ENCODE data around the gene TMEM272.

DNA sequence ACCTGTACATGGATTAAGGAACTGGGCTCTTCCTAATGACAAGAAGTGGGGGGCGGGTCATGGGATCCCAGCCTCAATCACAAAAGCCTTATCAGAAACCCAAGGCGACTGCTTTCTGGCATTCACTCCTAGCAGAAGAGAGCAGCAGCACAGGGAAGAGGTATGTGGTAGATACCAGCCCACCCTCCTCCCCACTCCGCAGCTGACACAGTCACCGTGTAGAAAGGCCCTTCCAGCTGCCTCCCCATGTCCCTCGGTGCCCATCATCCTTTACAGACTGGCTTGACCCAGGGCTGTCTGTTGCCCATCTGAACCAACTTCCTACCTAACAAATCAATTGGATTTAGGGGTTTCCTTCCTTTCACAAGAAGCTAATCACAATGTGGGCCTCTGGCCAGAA lies 37.9 kb downstream of the TMEM272 start:
- TF ChIP-seq, protein P1, sequence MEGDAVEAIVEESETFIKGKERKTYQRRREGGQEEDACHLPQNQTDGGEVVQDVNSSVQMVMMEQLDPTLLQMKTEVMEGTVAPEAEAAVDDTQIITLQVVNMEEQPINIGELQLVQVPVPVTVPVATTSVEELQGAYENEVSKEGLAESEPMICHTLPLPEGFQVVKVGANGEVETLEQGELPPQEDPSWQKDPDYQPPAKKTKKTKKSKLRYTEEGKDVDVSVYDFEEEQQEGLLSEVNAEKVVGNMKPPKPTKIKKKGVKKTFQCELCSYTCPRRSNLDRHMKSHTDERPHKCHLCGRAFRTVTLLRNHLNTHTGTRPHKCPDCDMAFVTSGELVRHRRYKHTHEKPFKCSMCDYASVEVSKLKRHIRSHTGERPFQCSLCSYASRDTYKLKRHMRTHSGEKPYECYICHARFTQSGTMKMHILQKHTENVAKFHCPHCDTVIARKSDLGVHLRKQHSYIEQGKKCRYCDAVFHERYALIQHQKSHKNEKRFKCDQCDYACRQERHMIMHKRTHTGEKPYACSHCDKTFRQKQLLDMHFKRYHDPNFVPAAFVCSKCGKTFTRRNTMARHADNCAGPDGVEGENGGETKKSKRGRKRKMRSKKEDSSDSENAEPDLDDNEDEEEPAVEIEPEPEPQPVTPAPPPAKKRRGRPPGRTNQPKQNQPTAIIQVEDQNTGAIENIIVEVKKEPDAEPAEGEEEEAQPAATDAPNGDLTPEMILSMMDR (IDR thresholded peaks at IDR 0.05): no peak
- no peak for TF ChIP-seq POLR2AphosphoS5 (IDR thresholded peaks at IDR 0.05; ENCODE audit: insufficient read depth in 1 of 2, low read depth in 1 of 2)
- TF ChIP-seq POLR2A (IDR thresholded peaks at IDR 0.05): no peak

All from vagina (tissue), 2 donors.